ENCODE measurements around the gene RAD23A.

DNA sequence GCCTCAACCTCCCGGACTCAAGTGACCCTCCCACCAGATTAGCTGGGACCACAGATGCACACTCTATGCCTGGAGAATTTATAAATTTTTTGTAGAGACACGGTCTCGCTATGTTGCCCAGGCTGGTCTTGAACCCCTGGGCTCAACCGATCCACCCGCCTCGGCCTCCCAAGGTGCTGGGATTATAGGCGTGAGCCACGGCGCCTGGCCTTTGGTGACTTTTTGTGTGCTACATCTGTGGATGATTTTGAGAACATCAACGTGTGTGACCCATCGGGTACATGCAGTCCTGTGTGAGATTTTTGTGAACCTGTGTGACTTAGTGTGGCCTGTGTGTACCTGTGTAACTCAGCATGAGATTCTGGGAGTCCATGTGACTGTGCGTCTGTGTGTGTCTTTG is 41.1 kb downstream of the RAD23A start:
- TF ChIP-seq POLR2A (IDR thresholded peaks at IDR 0.05; ENCODE audit: low read length) (no peak), GATA1 (IDR thresholded peaks at IDR 0.05; ENCODE audit: low read depth, low read length) (no peak)
